Stimulated activated CD4-positive, alpha-beta T cell treated with anti-CD3 and anti-CD28 coated beads, Interleukin-4, amount 100 ng/mL, for 1 hour (primary cell): Measurements from ENCODE around the gene TNRC6B.

Source experiments
- DNase-seq: peaks from one replicate; pipeline ENCODE4 v3.0.0-alpha.2; 2020

The TNRC6B gene

GRCh38 chr22:40244586-40244985 is 66.9 kb downstream of the TNRC6B start:
- DNase-seq = no peak

GRCh38 chr22:40247976-40248375 is 70.3 kb downstream of the TNRC6B start:
- DNase-seq = peak; percentile 21

- no peak for DNase-seq
Measured at GRCh38 chr22:40249286-40249685, 71.6 kb downstream of the TNRC6B start.

GRCh38 chr22:40250608-40251007 is 72.9 kb downstream of the TNRC6B start:
- no peak for DNase-seq

GRCh38 chr22:40251106-40251505 is 73.4 kb downstream of the TNRC6B start:
- DNase-seq = no peak

- no peak for DNase-seq
Measured at GRCh38 chr22:40252146-40252545, 74.4 kb downstream of the TNRC6B start.

- DNase-seq = no peak
Measured at GRCh38 chr22:40256516-40256915, 78.8 kb downstream of the TNRC6B start.

GRCh38 chr22:40258017-40258416 is 80.3 kb downstream of the TNRC6B start:
- no peak for DNase-seq

GRCh38 chr22:40258501-40258915 is 80.8 kb downstream of the TNRC6B start:
- DNase-seq = no peak

- DNase-seq = no peak
Measured at GRCh38 chr22:40261783-40262182, 84.1 kb downstream of the TNRC6B start.

- no peak for DNase-seq
Measured at GRCh38 chr22:40263191-40263590, 85.5 kb downstream of the TNRC6B start.

GRCh38 chr22:40265783-40266182 is 88.1 kb downstream of the TNRC6B start:
- no peak for DNase-seq

- DNase-seq = no peak
Measured at GRCh38 chr22:40270031-40270430, 92.3 kb downstream of the TNRC6B start.

GRCh38 chr22:40270748-40271373 is 93.1 kb downstream of the TNRC6B start:
- DNase-seq = no peak

GRCh38 chr22:40271440-40271839 is 93.7 kb downstream of the TNRC6B start:
- DNase-seq = no peak

- DNase-seq = no peak
Measured at GRCh38 chr22:40273319-40273718, 95.6 kb downstream of the TNRC6B start.

GRCh38 chr22:40276996-40277823 is 99.5 kb downstream of the TNRC6B start:
- DNase-seq = no peak

- DNase-seq = no peak
Measured at GRCh38 chr22:40279017-40279416, 101.3 kb downstream of the TNRC6B start.

- no peak for DNase-seq
Measured at GRCh38 chr22:40281717-40282116, 104.0 kb downstream of the TNRC6B start.

- DNase-seq = no peak
Measured at GRCh38 chr22:40285513-40285912, 107.8 kb downstream of the TNRC6B start.

- peak; percentile 67 for DNase-seq
Measured at GRCh38 chr22:40289991-40290459, 112.3 kb downstream of the TNRC6B start.

GRCh38 chr22:40290516-40290915 is 112.8 kb downstream of the TNRC6B start:
- DNase-seq = no peak

- DNase-seq = no peak
Measured at GRCh38 chr22:40294696-40295095, 117.0 kb downstream of the TNRC6B start.

- DNase-seq = no peak
Measured at GRCh38 chr22:40300316-40300715, 122.6 kb downstream of the TNRC6B start.
